LNCAP (cell line): ENCODE results near the gene CLCN5.

Experiments used
- CTCF ChIP-seq: fragments of 450-650 bp; IDR thresholded peaks from 2 replicates; pipeline ENCODE4 v1.5.1; 2017; ENCODE audit warnings: mild to moderate bottlenecking

The CLCN5 gene

GRCh38 chrX:50073601-50074000, 151.2 kb downstream of the CLCN5 start:
- TF ChIP-seq CTCF, result no peak

GRCh38 chrX:50075630-50076339, 153.4 kb downstream of the CLCN5 start:
- TF ChIP-seq CTCF, result no peak

DNA sequence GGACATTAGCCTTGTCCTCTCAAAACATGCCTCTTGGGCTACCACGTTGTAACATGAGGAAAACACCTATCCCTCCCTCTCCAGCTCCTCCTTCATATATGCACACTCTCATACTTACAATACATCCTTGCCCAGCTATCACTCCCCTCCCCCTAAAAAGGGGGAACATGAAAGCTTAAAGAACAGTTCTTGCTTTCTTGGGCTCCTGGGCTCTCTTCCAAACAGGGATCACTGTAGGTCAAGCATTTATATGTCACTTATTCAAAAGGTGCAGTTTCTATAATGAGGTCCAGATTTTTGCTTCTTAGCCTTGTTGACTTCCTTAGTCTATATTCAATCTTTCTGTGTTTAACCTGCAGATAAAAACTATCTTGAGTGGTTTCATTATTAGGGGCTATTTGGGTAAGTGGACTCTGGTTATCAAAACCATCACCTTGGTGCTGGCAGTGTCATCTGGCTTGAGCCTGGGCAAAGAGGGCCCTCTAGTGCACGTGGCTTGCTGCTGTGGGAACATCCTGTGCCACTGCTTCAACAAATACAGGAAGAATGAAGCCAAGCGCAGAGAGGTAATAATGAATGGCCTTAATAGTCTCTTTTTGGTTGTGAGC, 159.0 kb downstream of the CLCN5 start:
- TF ChIP-seq CTCF, result peak; percentile 60

GRCh38 chrX:50082741-50083140, 160.3 kb downstream of the CLCN5 start:
- TF ChIP-seq CTCF, result no peak

DNA sequence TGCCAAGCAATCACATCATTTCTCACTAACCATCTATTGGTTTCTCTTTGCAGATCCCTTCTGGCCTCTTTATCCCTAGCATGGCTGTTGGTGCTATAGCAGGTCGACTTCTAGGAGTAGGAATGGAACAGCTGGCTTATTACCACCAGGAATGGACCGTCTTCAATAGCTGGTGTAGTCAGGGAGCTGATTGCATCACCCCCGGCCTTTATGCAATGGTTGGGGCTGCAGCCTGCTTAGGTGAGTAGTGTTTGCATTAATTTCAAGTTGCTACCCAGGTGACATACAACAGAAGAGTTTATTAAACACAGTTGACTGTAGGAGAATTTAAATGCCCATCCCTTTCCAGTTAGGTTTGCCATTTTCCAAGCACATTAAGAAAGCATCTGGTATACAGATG, 166.2 kb downstream of the CLCN5 start:
- TF ChIP-seq CTCF, result no peak

DNA sequence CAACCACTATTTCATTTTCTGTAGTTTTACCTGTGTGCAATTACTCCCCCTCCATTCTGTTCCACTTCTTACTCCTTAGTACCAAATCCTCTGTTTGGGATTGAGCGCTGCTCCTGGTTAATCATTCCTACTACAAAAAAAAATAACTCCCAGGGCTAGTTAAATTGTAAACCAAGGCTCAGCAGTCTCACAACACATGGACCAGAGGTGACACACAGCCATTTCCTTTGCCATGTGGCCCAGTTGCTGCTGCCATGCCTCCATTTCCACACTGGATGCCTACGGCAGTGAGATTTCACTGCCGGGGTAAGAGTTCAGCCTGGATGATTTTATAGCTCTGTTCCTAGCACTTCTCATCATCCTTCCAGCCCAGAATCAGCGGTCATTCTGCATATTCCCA, 171.2 kb downstream of the CLCN5 start:
- no peak for TF ChIP-seq CTCF

DNA sequence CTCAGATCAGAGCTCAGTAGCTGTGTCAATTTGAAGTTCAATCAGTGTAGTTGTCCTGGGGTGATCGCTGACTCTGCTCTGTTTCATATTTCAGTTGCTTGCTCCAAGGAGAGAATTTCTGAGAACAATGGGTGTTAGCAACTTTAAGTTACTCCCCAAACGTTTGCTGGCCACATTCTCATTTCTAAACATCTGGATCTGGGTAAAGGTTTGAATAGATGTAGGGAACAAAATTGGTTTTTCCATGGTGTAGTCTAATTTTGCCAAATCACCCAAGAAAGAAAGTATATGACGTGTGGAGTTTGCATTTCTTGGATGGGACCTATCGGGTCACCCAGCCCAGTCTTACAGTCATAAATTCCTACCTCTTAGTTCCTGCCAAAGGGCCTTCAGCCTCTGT, 174.7 kb downstream of the CLCN5 start:
- no peak for TF ChIP-seq CTCF
